ENCODE data around the gene ELAVL3. TPM values are rescaled to one million over a fixed set of nuclear protein-coding genes. Genes with fewer than 3 reads are reported as not detected.

The ELAVL3 gene
- total and polyA plus RNA-seq, 2 of the 8 experiments (the other 6 are each of a cell fraction or from before 2014, with no cell fraction given), result 0.80 to 1.0 TPM

- Histone ChIP-seq H4K5ac (ENCODE audit: insufficient read length, low read depth, low read length) (peak overlapping the region; percentile 18), H3K27ac (ENCODE audit: low read depth, low read length) (no peak overlapping the region), H2BK20ac (ENCODE audit: low read length) (no peak overlapping the region), H3K4me2 (ENCODE audit: insufficient read depth in 1 of 2, low read depth in 2 of 2, low read length in 2 of 2) (peak overlapping the region in 1 of 2 experiments; percentile 55), H3K14ac (ENCODE audit: insufficient read length) (no peak overlapping the region), H3K23ac (ENCODE audit: insufficient read length) (no peak overlapping the region), H2BK12ac (ENCODE audit: low read depth, low read length) (no peak overlapping the region), H3K79me2 (ENCODE audit: control insufficient read depth in 1 of 2, insufficient read depth in 2 of 2, low read length in 2 of 2) (no peaks in the 10 kb centered on the region), H3K23me2 (ENCODE audit: low read depth, low read length) (peaks cover 7% of the 10 kb centered on the region; the same call in 1 of the 2 replicates), H2BK15ac (ENCODE audit: low read length) (no peak overlapping the region), H4K20me1 (replicated peaks in 1 of 2; ENCODE audit: control insufficient read depth in 1 of 2, insufficient read depth in 2 of 2, low read length in 2 of 2) (peaks cover 0 to 7% of the 10 kb centered on the region in 2 experiments), H3K56ac (replicated peaks; ENCODE audit: insufficient read length, low read depth, low read length) (no peak overlapping the region), H4K8ac (ENCODE audit: extremely low read depth, insufficient read depth, low read length) (peak overlapping the region; percentile 86; the same call in 1 of the 2 replicates), H3K79me1 (ENCODE audit: low read depth, low read length) (no peaks in the 10 kb centered on the region), H4K91ac (replicated peaks; ENCODE audit: insufficient read length, low read length) (no peak overlapping the region), H3K18ac (ENCODE audit: extremely low read depth, low read length) (no peak overlapping the region; the same call in 1 of the 2 replicates), H3K4ac (replicated peaks; ENCODE audit: insufficient read length, low read depth, low read length) (no peak overlapping the region), H3K9me3 (ENCODE audit: insufficient read depth in 2 of 2, low read depth in 1 of 2, low read length in 1 of 2) (no peaks in the 10 kb centered on the region; a peak in 1 of 4 replicates), H3K36me3 (ENCODE audit: control insufficient read depth in 2 of 4, insufficient read depth in 4 of 4, low read length in 3 of 4) (no peaks in the 10 kb centered on the region; a peak in 1 of 8 replicates), H2BK5ac (ENCODE audit: low read depth, low read length) (no peak overlapping the region), H3K9ac (replicated peaks in 1 of 4; ENCODE audit: extremely low read depth in 1 of 4, low read depth in 3 of 4, low read length in 3 of 4) (no peak overlapping the region; a peak in 1 of 7 replicates), H2BK120ac (replicated peaks; ENCODE audit: low read depth, low read length) (no peak overlapping the region), H2AFZ (ENCODE audit: low read length) (no peak overlapping the region), H3K27me3 (replicated peaks in 1 of 4; ENCODE audit: control insufficient read depth in 3 of 4, extremely low read depth in 1 of 4, insufficient read depth in 3 of 4, low read length in 3 of 4) (peaks cover 20 to 26% (median 23%) of the 10 kb centered on the region in 4 experiments), H3K4me3 (ENCODE audit: extremely low read depth in 1 of 4, insufficient read depth in 2 of 4, low read depth in 3 of 4, low read length in 4 of 4) (peak overlapping the region in 3 of 4 experiments; percentile 4 to 56 (median 14); a peak in 2 of 8 replicates), H3K4me1 (replicated peaks in 1 of 4; ENCODE audit: control insufficient read depth in 3 of 4, insufficient read depth in 4 of 4, low read length in 3 of 4) (peaks cover 0 to 17% (median 5%) of the 10 kb centered on the region in 4 experiments; a peak in 5 of 7 replicates), H2AK5ac (ENCODE audit: low read depth, low read length) (no peak overlapping the region)
- POLR2A ChIA-PET (ENCODE audit: partially characterized antibody), result interaction anchor here (0.6 to 3.9 kb wide), 28 partner anchors 9 to 121 kb away, joined by 3 to 20 read pairs (median 4); partner anchors contain the start of gene EPOR
- WGBS, 2 experiments (ENCODE audit: extremely low coverage in 1 of 2, insufficient coverage in 1 of 2, insufficient read length in 1 of 2, insufficient replicate concordance in 2 of 2, low coverage in 1 of 2, low lambda C conversion rate in 2 of 2, missing lambda C conversion rate in 1 of 2), result 22% methylated on average over 36 of the region's 50 CpGs; no CpG with 5 or more reads in 1 of the 2 experiments
- peak; percentile 79 to 90 for DNase-seq (ENCODE audit: low read depth in 1 of 2, low spot score in 2 of 2)
- CTCF ChIA-PET (ENCODE audit: partially characterized antibody), result interaction anchor here (0.6 to 6.4 kb wide), 29 partner anchors 9 to 208 kb away, joined by 3 to 37 read pairs (median 4); partner anchors contain the start of genes EPOR, ODAD3 and PRKCSH
- peak; percentile 19 for FAIRE-seq
- TF ChIP-seq KDM4A (IDR thresholded peaks at IDR 0.05; ENCODE audit: low read depth, low read length, severe bottlenecking) (no peak), E2F6 (IDR thresholded peaks at IDR 0.05) (peak; percentile 85), HDAC2 (IDR thresholded peaks at IDR 0.05; ENCODE audit: borderline replicate concordance in 1 of 2, low read depth in 2 of 2, low read length in 2 of 2) (peak in 1 of 2 experiments; percentile 88; a peak in 3 of 4 replicates), EZH2 (IDR thresholded peaks at IDR 0.05; ENCODE audit: low read depth, low read length, severe bottlenecking) (no peak), CBX5 (IDR thresholded peaks at IDR 0.05; ENCODE audit: low read depth, low read length) (no peak), CBX8 (IDR thresholded peaks at IDR 0.05; ENCODE audit: borderline replicate concordance, low read depth, low read length) (no peak), EGR1 (IDR thresholded peaks at IDR 0.05; ENCODE audit: borderline replicate concordance, low read depth, low read length) (no peak), BACH1 (IDR thresholded peaks at IDR 0.05; ENCODE audit: low read length) (no peak), MAFK (IDR thresholded peaks at IDR 0.05; ENCODE audit: low read depth, low read length) (no peak), TEAD4 (IDR thresholded peaks at IDR 0.05; ENCODE audit: low read depth, low read length) (no peak; the same call in 1 of the 2 replicates)
These were observed 913 bp upstream of the ELAVL3 start for GRCh38 chr19:11481534-11482383.
